HG02852 (cell line): Measurements from ENCODE around the gene SLC25A33.
A peak's percentile ranks its signal among the peaks of the same experiment; 100 is the strongest.
"Not testable (repeated sequence)": the region's sequence is repeated elsewhere in the genome, so short reads cannot be mapped to it uniquely, and the experiment has no call there.

Experiments
- ATAC-seq: cut with Tn5 transposase; IDR thresholded peaks from one replicate; pipeline ENCODE4 v1.9.1; 2021; ENCODE audit warnings: mild to moderate bottlenecking, moderate library complexity; ENCODE audit not compliant: unreplicated experiment

SLC25A33 gene, protein sequence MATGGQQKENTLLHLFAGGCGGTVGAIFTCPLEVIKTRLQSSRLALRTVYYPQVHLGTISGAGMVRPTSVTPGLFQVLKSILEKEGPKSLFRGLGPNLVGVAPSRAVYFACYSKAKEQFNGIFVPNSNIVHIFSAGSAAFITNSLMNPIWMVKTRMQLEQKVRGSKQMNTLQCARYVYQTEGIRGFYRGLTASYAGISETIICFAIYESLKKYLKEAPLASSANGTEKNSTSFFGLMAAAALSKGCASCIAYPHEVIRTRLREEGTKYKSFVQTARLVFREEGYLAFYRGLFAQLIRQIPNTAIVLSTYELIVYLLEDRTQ

DNA sequence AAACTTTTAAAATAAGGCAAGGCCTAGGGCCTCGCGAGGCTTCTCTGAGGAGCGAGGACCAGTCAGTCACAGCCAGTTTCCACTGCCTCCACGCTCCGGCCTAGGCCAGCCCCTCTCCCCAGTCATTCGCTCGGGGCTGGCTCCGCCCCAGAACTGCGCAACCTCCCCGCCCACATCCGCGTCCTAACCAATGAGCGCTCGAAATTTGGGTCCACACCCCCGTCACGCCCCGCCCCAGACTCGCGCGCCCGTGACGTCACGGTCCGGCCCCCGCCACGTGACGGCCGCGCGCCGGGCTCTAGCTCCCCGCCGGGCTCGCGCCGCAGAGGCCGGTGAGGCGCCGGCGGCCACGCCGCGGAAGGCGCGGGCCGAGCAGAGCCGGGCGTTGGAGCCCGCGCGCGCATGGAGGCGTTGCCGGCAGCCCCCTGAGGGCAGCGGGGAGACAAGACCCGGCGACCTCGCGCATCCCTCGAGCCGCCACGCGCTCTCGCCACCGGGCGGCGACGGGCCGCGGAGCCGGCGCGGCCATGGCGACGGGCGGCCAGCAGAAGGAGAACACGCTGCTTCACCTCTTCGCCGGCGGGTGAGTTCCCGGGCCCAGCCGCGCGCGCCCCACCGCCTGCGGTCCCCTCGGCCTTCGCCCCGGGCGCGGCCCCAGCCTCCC, at the start of gene SLC25A33:
Gene SLC25A33, plus strand, starts transcription at position 301 of the 664 bp plus-strand sequence. Its CDS starts 227 bp downstream, at position 528.
- ATAC-seq: peak; percentile 92

DNA sequence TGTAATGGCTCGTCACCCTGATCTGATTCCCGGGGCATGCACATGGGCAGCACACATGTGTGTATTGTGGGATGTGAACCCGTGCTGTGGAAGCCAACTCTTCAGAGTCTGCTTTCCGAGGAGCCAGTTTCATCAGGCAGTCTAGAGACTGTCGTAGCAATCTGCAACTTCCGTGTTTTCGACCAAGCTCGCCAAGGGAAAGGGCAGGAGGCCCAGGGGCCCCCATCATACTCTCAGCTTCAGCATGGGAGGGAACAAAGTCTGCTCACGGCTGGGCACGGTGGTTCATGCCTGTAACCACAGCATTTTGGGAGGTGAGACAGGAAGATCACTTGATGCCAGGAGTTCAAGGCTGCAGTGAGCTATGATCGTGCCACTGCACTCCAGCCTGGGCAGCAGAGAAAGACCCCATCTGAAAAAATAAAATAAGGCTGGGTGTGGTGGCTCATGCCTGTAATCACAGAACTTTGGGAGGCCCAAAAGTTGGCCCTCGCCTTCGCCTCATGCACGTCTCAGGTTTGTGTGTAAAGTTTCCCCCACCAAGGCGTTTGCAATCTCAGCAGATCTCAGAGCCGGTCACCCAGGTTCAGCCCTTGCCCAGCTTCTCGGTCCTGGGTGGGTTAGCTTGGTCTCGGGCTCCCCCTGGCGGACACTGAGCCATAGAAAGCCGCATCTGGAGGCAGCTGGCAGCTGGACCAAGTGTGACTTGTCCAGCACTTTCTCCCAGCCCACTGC, 48.5 kb upstream of the SLC25A33 start:
- no peak for ATAC-seq

DNA sequence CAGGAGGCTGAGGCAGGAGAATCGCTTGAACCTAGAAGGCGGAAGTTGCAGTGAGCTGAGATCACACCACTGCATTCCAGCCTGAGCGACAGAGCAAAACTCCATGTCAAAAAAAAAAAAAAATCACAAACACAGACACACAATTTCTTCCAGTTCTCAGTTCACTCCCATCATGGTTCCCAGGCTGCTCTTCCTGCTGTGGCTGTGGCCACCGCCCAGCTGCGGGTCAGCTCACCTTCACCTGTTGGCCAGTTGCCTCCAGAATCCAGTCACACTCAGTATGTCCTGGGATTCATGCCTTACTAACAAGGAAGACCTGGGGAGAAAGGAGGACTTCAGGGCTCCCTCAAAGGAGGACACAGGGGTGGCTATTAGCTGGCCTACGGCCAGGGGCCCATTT, 45.9 kb upstream of the SLC25A33 start:
- no peak for ATAC-seq

DNA sequence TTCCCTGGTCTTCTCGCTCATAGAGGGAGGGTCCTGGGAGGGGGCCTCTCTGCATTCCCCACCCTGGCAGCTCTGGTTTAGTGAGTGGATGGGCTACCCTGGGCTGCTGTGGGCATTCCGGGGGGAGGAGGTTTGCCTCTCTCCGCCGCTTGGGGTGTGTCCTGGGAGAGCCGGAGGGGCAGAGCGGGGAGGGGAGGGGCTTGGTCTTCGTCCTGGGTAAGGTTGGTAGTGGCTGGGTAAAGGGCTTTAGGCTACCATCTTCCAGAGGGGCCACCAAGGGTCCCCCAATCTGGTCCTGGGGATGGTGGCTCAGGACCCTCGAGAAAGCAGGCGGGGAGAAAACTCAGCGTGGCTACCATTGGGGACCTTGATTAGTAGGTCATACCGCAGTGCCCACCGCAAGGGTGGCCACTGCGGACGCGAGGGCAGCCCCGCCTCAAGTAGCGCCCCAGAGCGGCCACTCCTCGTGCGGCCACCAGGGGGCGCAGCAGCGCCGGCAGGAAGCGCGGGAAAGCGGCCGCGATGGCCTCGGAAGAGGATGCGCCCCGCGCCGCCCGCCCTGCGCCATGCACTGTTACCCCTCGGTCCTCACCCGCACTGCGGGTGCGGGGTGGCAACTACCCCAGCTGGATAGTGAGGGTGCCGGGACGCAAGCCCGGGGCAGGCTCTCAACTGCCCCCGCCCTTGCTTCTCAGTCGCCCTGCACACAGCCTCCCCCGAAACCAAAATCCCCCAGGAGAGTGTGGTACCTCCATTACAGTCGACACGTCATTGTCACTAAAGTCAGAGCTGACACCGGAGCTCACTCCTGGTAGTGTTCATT, 44.1 kb upstream of the SLC25A33 start:
- no peak for ATAC-seq

DNA sequence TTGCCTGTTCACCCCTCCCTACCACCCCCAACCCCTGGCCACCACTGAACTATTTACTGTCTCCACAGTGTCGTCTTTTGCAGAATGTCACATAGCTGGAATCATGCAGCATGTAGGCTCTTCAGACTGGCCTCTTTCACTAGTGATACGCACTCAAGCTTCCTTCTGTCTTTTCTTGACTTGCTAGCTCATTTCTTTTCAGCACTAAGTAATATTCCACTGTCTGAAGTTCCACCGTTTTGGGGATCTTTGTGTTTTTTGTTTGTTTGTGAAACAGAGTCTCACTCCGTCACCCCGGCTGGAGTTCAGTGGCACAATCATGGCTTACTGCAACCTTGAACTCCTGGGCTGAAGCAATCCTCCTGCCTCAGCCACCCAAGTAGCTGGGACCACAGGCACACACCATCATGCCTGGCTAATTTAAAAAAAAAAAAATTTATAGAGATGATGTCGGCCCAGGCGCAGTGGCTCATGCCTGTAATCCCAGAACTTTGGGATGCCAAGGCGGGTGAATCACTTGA, 43.4 kb upstream of the SLC25A33 start:
- no peak for ATAC-seq

DNA sequence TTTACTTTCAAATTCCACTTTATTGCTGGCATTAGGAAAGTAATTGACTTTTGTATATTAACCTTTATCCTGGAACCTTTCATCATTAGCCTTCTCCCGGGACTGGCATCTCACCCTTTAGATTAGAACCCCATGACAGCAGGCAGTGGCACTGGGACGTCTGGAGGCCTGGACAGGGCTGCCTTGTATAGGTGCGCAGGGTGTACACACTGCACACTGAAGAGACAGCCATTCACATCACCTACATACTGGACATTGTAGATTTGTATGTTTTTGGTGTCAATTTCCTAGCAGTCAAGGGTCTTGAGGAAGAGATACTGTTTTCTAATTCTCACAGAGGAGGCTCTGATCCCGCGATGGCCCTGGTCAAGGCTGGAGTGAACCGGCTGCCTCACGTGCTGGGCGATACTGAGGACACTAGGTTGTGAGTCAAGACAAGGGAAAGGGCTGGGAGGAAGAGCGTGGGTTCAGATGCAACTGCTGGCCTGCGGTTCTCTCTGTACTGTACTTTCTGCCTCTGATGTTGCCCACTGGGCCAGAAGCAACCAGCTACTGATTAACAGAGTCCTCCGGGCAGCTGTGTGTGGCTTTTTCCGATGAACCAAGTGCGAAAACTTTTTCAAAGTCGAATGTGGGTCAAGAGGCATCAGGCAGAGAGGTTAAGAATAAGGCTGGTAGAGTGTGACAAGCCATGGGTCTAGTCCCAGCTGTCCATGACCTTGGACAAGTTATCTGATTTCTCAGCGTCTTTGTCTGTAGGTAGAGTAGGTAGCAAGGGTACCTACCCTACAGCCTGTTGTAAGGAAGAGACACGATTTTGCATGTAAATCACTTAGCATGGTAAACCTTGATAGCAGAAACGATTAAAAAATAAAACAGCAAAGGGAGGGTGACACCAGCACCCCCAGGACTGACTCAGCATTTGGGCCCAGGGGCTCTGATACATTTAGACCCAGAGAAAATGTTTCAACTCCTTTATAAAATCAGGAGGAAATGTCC, 38.2 kb upstream of the SLC25A33 start:
- no peak for ATAC-seq

DNA sequence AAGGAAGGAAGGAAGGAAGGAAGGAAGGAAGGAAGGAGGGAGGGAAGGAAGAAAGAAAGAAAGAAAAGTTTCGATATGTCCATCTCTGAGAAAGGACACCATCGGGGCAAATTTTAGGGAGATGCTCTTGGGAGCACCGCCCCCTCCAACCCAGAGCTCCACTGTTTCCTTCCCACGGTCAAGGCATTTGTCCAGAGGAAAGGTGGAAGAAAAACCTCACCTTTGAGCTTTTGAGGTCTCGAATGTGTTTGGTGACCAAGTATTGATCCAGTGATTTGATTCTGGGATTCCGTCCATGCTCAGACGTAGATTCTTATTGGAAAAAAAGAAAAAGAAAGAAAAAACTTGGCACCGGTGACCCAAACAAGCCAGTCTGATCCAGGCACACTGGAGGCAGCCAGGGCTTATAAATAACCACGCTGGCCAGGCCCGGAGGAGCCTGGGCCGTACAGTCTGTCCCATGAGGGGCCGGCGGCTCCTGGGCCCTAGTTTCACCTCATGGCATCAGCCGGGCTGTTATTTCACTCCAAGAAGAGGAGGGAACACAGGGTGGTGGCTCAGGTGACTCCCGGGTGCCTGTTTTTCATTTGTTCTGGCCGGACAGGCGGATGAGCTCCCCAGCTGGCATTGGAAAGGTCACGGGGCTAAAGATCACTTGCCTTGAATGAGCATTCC, 36.1 kb upstream of the SLC25A33 start:
- ATAC-seq: no peak

DNA sequence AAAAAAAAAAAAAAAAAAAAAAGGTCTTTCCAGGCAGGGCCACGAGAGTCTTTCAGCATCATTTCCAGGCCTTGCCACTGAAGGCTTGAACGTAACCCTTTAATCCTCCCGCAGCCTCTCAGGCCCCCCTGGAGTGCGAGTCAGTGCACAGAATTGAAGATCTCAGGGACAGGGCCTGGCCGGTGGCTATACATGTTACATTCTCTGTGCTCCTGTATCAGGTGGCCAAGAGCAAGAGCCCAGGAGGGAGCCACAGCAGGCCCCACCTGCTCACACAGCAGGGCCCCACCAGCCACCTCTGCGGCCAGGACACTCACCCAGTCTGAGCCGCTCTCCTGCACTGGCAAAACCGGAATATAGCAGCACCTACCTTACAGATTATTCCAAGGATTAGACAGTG, 34.1 kb upstream of the SLC25A33 start:
- ATAC-seq: no peak

DNA sequence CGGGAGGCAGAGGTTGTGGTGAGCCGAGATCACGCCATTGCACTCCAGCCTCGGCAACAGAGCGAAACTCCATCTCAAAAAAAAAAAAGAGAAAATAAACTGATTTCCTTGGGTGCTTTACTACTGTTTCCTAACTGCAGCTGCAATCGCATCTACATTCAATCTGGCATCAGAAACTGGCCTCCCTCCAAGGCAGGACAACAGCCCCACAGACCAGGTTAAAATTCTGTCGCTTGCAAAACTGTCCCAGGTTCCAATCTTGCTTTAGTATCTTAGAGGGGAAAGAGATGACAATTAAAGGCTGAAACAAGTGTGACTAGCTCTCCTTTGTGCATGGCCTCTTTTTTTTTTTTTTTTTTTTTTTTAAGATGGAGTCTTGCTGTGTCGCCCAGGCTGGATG, 32.4 kb upstream of the SLC25A33 start:
- ATAC-seq: no peak

DNA sequence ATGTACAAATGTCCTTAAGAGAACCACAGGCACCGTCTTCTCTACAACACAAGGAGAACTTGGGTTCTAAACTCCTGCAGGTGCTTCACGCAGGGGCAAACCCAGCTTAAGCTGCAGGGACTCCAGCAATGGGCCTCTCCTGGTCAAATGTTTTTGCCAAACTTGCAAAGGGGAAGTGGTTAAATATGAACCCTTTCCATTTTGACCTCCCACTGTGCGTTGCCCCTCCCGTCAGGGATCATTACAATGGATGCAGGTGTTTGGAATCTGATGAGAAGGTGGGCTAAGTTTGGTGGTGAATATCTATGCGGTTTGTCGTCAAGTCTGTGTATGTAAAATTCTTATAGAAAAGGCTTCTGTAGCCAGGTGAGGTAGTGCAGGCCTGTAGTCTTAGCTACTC, 29.1 kb upstream of the SLC25A33 start:
- no peak for ATAC-seq

DNA sequence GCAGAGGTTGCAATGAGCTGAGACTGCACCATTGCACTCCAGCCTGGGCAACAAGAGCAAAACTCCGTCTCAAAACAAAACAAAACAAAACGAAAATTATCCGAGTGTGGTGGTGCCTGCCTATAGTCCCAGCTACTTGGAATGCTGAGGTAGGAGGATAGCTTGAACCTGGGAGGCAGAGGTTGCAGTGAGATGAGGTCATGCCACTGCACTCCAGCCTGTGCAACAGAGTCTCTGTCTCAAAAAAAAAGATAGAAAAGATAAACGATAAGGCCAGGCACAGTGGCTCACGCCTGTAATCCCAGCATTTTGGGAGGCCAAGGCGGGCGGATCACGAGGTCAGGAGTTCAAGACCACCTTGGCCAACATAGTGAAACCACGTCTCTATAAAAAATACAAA, 23.7 kb upstream of the SLC25A33 start:
- ATAC-seq: not testable (repeated sequence)

DNA sequence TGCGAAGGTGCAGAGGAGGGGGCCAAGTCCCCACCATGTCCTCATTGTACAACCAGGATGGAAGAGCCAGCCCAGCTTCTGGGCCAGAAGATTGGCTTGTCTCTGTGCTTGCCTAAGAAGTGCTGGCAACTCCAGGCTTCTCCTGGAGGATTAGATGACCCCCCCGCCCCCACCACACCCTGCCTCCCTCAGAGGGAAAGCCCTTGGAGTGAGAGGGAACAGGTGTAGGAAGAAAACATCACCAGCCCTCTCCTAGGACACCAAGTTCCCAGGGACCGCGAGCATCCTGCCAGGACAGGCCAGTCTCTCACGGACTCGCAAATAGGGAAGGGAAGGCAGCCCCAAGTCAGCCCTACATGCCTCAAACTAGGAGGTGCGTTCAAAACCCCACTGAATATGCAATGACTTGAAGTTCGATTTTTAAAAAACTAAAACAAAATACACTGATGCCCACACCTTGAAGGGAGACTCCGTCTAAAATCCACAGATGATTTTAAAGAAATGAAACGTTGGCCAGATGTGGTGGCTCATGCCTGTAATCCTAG, 20.7 kb upstream of the SLC25A33 start:
- no peak for ATAC-seq

DNA sequence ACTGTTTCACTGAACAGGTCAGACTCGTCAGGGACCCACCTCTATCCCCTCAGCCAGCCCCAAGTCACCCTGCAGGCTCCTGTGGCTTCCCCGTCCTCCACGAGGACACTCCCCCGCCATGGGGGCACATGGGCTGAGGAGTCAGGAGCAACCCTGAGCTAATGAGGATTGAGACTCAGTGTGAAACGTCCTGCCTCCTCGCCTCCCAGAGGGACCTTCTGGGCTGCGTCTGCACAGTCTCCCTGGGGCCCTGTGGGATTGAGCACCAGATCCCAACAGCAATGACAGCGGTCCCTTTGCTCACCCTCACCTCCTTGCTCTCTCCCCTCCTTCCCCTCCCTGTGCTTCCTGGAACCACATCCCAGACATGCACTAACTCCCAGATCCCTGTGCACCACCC, 18.9 kb upstream of the SLC25A33 start:
- ATAC-seq: no peak

DNA sequence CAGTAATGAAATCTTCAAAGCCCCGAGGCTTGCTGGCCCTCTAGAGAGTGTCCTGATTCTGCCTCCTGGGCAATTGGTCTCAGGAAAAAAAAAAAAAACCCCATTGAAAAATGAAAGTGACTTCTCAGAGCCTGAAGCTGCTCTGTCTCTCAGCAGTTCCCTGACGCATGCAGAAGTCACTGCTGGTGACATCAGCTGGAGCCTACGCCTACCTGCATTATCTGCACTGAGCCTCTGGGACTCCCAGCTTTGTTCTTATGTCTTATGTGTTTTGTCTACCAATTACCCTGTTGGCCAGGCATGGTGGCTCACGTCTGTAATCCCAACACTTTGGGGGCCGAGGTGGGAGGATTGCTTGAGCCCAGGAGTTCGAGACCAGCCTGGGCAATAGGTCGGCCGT, 10.1 kb upstream of the SLC25A33 start:
- ATAC-seq: no peak

DNA sequence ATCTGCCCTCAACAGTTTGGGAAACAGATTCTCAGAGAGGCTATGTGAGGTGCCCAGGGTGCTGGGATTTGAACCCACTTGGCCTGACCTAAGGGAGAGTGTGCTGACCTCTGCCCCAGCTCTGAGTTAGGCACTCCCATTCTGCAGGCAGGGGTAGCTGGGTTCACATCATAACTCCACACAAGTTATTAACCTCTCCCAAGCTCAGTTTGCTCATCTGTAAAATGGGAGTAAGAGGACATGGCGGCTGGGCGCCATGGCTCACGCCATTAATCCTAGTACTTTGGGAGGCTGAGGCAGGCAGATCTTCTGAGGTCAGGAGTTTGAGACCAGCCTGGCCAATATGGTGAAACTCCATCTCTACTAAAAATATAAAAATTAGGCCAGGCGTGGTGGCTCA, 8.9 kb upstream of the SLC25A33 start:
- ATAC-seq: no peak

DNA sequence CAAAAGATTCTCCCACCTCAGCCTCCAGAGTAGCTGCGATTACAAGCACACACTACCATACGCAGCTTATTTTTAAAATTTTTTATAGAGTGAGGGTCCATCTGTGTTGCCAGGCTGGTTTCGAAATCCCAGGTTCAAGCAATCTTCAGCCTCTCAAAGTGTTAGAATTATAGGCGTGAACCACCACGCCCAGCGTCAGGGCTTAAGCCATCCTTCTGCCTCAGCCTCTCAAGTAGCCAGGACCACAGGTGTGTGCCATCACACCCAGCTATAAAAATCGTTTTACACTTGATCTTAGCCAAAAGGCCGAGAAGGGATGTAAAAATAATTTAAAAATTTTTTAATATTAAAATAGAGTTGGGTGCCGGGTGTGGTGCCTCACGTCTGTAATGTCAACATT, 4.3 kb upstream of the SLC25A33 start:
- ATAC-seq: no peak

DNA sequence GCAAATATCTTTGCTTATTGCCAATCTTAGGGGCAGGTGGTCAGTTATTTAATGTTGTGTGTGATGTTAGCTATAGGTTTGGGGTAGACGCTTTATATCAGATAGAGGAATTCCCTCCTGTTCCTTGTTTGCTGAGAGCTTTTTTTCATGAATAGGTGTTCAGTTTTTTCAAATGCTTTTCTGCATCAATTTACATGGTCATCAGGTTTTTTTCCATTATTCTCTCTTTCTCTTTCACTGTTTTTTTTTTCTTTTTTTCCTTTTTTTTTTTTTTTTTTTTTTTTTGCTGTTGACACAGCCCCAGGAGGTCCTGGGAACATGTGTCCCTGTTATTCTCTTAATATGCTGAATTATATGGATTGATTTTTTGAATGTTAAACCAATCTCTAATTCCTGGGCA, 3.0 kb upstream of the SLC25A33 start:
- ATAC-seq: no peak

DNA sequence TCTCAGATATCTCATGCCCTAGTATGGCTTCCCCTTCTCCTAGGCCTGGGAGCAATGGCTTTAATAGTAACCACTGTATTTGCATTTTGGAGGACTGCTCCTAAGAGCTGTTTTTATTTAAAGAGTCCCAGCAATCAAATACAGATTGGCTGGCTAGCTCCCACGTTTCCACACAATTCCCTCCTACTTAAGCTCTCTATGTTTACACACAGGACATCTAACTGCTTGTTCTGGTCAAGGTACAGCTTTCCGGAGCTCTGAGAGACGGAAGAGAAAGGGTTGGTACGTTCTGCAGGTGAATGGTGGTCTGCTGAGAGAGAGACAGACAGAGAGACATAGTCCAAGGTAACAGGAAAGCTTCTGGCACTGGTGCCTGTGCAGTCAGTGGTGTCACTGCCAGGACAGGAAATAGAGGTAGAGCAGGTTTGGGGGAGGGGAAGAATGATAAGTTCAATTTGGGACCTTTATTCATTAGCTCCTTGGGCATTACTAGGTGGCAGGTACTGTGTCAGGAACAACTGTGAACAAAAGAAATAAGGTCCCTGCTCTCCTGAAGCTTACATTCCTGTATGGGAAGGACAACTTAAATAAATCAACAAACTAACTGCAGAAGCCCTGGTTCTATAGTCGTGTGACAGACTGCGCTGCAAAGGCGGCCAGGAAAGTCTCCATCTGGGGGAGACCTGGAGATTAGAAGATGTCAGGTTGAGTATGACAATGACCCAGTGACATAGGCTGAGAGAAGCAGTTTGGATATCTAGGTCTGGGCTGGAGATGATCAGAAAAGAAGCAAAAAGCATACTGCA, 1.2 kb upstream of the SLC25A33 start:
- no peak for ATAC-seq
